Stomach (tissue), 9 donors: ENCODE data around the gene MSI2. TPM values are rescaled to one million over a fixed set of nuclear protein-coding genes. Genes with fewer than 3 reads are reported as not detected.

Source experiments
- DNase-seq, 2 donors: peaks; one replicate each; pipeline versions ENCODE4 v3.0.0 to v3.0.0-alpha.2; 2013 to 2019
- H3K27ac ChIP-seq, 5 donors: fragments of 200-600 bp in 4 of 5; sonication (generic) in 4 of 5; one replicate each; pipeline ENCODE4 v1.5.1; 2013 to 2019; ENCODE audit warnings: mild to moderate bottlenecking in 1 of 5, moderate library complexity in 1 of 5
- H3K27me3 ChIP-seq, 3 donors: fragments of 200-600 bp; sonication (generic); one replicate each; pipeline ENCODE4 v1.5.1; 2017 to 2019; ENCODE audit warnings: mixed run types in 1 of 3
- H3K36me3 ChIP-seq, 4 donors: fragments of 200-600 bp; sonication (generic); 1 replicate in 3 of 4; 2 replicates in 1 of 4; pipeline ENCODE4 v1.5.1; 2016 to 2019
- H3K4me1 ChIP-seq, 4 donors: fragments of 200-600 bp; sonication (generic); one replicate each; pipeline ENCODE4 v1.5.1; 2016 to 2019
- H3K4me3 ChIP-seq, 4 donors: fragments of 200-600 bp; sonication (generic) in 3 of 4; one replicate each; pipeline ENCODE4 v1.5.1; 2016 to 2019; ENCODE audit warnings: mild to moderate bottlenecking in 1 of 4
- H3K9me3 ChIP-seq, 4 donors: fragments of 200-600 bp; sonication (generic); one replicate each; pipeline ENCODE4 v1.5.1; 2016 to 2019
- CTCF ChIP-seq, 7 experiments: fragments of 450-650 bp in 4 of 7; fragments of 200-600 bp in 3 of 7; sonication (generic) in 3 of 7; IDR thresholded peaks; one replicate each; pipeline ENCODE4 v1.5.1; 2016 to 2019; ENCODE audit warnings: antibody characterized with exemption in 7 of 7, control low read depth in 2 of 7, mild to moderate bottlenecking in 1 of 7
- EP300 ChIP-seq: sonication (generic); formaldehyde crosslinking; IDR thresholded peaks from one replicate; pipeline ENCODE4 v1.6.1; 2017; ENCODE audit warnings: antibody characterized with exemption
- POLR2A ChIP-seq, 4 donors: fragments of 450-650 bp; IDR thresholded peaks; one replicate each; pipeline ENCODE4 v1.6.1; 2016; ENCODE audit warnings: antibody characterized with exemption in 4 of 4, control low read depth in 2 of 4, mild to moderate bottlenecking in 1 of 4, moderate library complexity in 1 of 4
- POLR2AphosphoS5 ChIP-seq, 3 donors: sonication (generic); formaldehyde crosslinking; IDR thresholded peaks; one replicate each; pipeline ENCODE4 v1.6.1; 2016; ENCODE audit warnings: antibody characterized with exemption in 3 of 3
- WGBS, 5 donors: extraction: QIAGEN DNeasy Blood & Tissue Kit in 3 of 5; methylation state at CpG; one replicate each; pipeline versions ENCODE4 v1.1.5 to v1.1.7; 2013 to 2018; 5-methylcytosine and 5-hydroxymethylcytosine counted together
- intact Hi-C: fragments of 100-400 bp; cut with DNase I; formaldehyde crosslinking; loops from one replicate; pipeline ENCODE4 v1.15.1; 2023; ENCODE audit warnings: low total_unique reads
- polyA plus RNA-seq, 3 donors: library from polyadenylated mRNA; stranded (reverse); fragments of 200-250 nt; gene quantifications; one replicate each; pipeline ENCODE4 v1.2.3, GENCODE V29; 2013
- total RNA-seq, 5 donors: library from RNA; depleted of rRNA; stranded (reverse); fragments of >200 nt; gene quantifications; one replicate each; pipeline versions ENCODE4 v1.1.0 to v1.2.3, GENCODE V29; 2014 to 2016
- donor health status: healthy with polysubstance abuse.
- donor health status: Bipolar disorder and iron deficiency.
- donor health status: healthy.

The MSI2 gene
- total and polyA plus RNA-seq, 8 donors: 8.3 to 72.4 (median 22.9) TPM

GRCh38 chr17:57614742-57615141 lies 358.4 kb downstream of the MSI2 start:
- peaks cover 0 to 18% (median 13%) of the 10 kb centered on the region in 4 donors for H3K36me3 ChIP-seq
- TF ChIP-seq POLR2AphosphoS5 (IDR thresholded peaks at IDR 0.05): no peak
- TF ChIP-seq CTCF (IDR thresholded peaks at IDR 0.05): no peak
- no peak for TF ChIP-seq POLR2A (IDR thresholded peaks at IDR 0.05)
- TF ChIP-seq EP300: no peak
- no peaks in the 10 kb centered on the region for H3K9me3 ChIP-seq
- H3K27ac ChIP-seq: no peak overlapping the region
- intact Hi-C loops: no loop called here
- H3K4me1 ChIP-seq: peaks cover 0 to 6% (median 0%) of the 10 kb centered on the region in 4 donors
- no peak overlapping the region for H3K4me3 ChIP-seq
- H3K27me3 ChIP-seq: no peaks in the 10 kb centered on the region
- WGBS, 5 donors: 78 to 86% (median 83%) methylated on average over 3 of the region's 3 CpGs
- DNase-seq: no peak

GRCh38 chr17:57615836-57616757 lies 359.8 kb downstream of the MSI2 start:
- no peak overlapping the region for H3K27ac ChIP-seq
- H3K4me3 ChIP-seq: no peak overlapping the region
- no peaks in the 10 kb centered on the region for H3K27me3 ChIP-seq
- DNase-seq: no peak
- TF ChIP-seq EP300: no peak
- no peak for TF ChIP-seq CTCF (IDR thresholded peaks at IDR 0.05)
- TF ChIP-seq POLR2AphosphoS5 (IDR thresholded peaks at IDR 0.05): no peak
- TF ChIP-seq POLR2A (IDR thresholded peaks at IDR 0.05): no peak
- H3K9me3 ChIP-seq: no peaks in the 10 kb centered on the region
- WGBS, 5 donors: 91 to 95% (median 94%) methylated on average over 13 of the region's 13 CpGs
- H3K4me1 ChIP-seq: peaks cover 0 to 6% (median 0%) of the 10 kb centered on the region in 4 donors
- intact Hi-C loops: no loop called here
- peaks cover 0 to 18% (median 13%) of the 10 kb centered on the region in 4 donors for H3K36me3 ChIP-seq

GRCh38 chr17:57617218-57617617 lies 360.9 kb downstream of the MSI2 start:
- intact Hi-C loops: no loop called here
- Histone ChIP-seq H3K4me3 (no peak overlapping the region), H3K9me3 (no peaks in the 10 kb centered on the region), H3K36me3 (peaks cover 0 to 18% (median 13%) of the 10 kb centered on the region in 4 donors), H3K4me1 (peaks cover 0 to 12% (median under 1%) of the 10 kb centered on the region in 4 donors), H3K27ac (no peak overlapping the region), H3K27me3 (no peaks in the 10 kb centered on the region)
- no peak for DNase-seq
- TF ChIP-seq POLR2AphosphoS5 (IDR thresholded peaks at IDR 0.05) (no peak), CTCF (IDR thresholded peaks at IDR 0.05) (no peak), POLR2A (IDR thresholded peaks at IDR 0.05) (no peak), EP300 (no peak)

- Histone ChIP-seq H3K36me3 (peaks cover 0 to 18% (median 13%) of the 10 kb centered on the region in 4 donors), H3K4me3 (no peak overlapping the region), H3K9me3 (no peaks in the 10 kb centered on the region), H3K27ac (no peak overlapping the region), H3K4me1 (peaks cover 0 to 23% (median 5%) of the 10 kb centered on the region in 4 donors), H3K27me3 (no peaks in the 10 kb centered on the region)
- TF ChIP-seq POLR2A (IDR thresholded peaks at IDR 0.05): no peak
- no peak for TF ChIP-seq CTCF (IDR thresholded peaks at IDR 0.05)
- TF ChIP-seq POLR2AphosphoS5 (IDR thresholded peaks at IDR 0.05): no peak
- TF ChIP-seq EP300: no peak
- 85 to 96% (median 93%) methylated on average over 19 of the region's 19 CpGs for WGBS, 5 donors
- no peak for DNase-seq
- intact Hi-C loops: no loop called here
Measured at GRCh38 chr17:57619061-57619937, 363.0 kb downstream of the MSI2 start.
